IPS DF 4.7 (cell line): Measurements from ENCODE around the gene AGPS.
"Not testable (repeated sequence)": the region's sequence is repeated elsewhere in the genome, so short reads cannot be mapped to it uniquely, and the experiment has no call there.

Source experiments
- DNase-seq: peaks from one replicate; pipeline ENCODE4 v3.0.0-alpha.2; 2013; ENCODE audit warnings: low spot score; ENCODE audit errors: extremely low read depth

AGPS gene

GRCh38 chr2:177471990-177472389, 79.4 kb downstream of the AGPS start:
- DNase-seq: no peak

- no peak for DNase-seq
Observed at GRCh38 chr2:177474301-177474700, 81.7 kb downstream of the AGPS start.

- DNase-seq: no peak
Observed at GRCh38 chr2:177474998-177475397, 82.4 kb downstream of the AGPS start.

- no peak for DNase-seq
Observed at GRCh38 chr2:177476897-177477296, 84.3 kb downstream of the AGPS start.

- no peak for DNase-seq
Observed at GRCh38 chr2:177478029-177478428, 85.5 kb downstream of the AGPS start.

- no peak for DNase-seq
Observed at GRCh38 chr2:177478907-177479306, 86.3 kb downstream of the AGPS start.

- no peak for DNase-seq
Observed at GRCh38 chr2:177482195-177482594, 89.6 kb downstream of the AGPS start.

GRCh38 chr2:177483531-177483930, 91.0 kb downstream of the AGPS start:
- DNase-seq: no peak

GRCh38 chr2:177484180-177484795, 91.7 kb downstream of the AGPS start:
- no peak for DNase-seq

GRCh38 chr2:177485657-177486056, 93.1 kb downstream of the AGPS start:
- DNase-seq: not testable (repeated sequence)

GRCh38 chr2:177489719-177490301, 97.2 kb downstream of the AGPS start:
- DNase-seq: no peak

GRCh38 chr2:177495945-177496344, 103.4 kb downstream of the AGPS start:
- DNase-seq: no peak

- DNase-seq: no peak
Observed at GRCh38 chr2:177496921-177497320, 104.3 kb downstream of the AGPS start.

GRCh38 chr2:177501186-177501585, 108.6 kb downstream of the AGPS start:
- no peak for DNase-seq

GRCh38 chr2:177506505-177506904, 113.9 kb downstream of the AGPS start:
- DNase-seq: no peak

- no peak for DNase-seq
Observed at GRCh38 chr2:177506998-177507397, 114.4 kb downstream of the AGPS start.

- no peak for DNase-seq
Observed at GRCh38 chr2:177516824-177517544, 124.4 kb downstream of the AGPS start.

GRCh38 chr2:177518754-177519153, 126.2 kb downstream of the AGPS start:
- DNase-seq: no peak

- no peak for DNase-seq
Observed at GRCh38 chr2:177519534-177520115, 127.1 kb downstream of the AGPS start.

GRCh38 chr2:177520324-177520723, 127.8 kb downstream of the AGPS start:
- no peak for DNase-seq

- DNase-seq: no peak
Observed at GRCh38 chr2:177523781-177524180, 131.2 kb downstream of the AGPS start.

GRCh38 chr2:177525351-177525924, 132.9 kb downstream of the AGPS start:
- DNase-seq: no peak
